NCI-H1105 (cell line): ENCODE results near the gene BPGM.

Experiments
- DNase-seq: peaks from one replicate; lab custom pipeline; 2025; lab: John Stamatoyannopoulos, UW

Gene BPGM

DNA sequence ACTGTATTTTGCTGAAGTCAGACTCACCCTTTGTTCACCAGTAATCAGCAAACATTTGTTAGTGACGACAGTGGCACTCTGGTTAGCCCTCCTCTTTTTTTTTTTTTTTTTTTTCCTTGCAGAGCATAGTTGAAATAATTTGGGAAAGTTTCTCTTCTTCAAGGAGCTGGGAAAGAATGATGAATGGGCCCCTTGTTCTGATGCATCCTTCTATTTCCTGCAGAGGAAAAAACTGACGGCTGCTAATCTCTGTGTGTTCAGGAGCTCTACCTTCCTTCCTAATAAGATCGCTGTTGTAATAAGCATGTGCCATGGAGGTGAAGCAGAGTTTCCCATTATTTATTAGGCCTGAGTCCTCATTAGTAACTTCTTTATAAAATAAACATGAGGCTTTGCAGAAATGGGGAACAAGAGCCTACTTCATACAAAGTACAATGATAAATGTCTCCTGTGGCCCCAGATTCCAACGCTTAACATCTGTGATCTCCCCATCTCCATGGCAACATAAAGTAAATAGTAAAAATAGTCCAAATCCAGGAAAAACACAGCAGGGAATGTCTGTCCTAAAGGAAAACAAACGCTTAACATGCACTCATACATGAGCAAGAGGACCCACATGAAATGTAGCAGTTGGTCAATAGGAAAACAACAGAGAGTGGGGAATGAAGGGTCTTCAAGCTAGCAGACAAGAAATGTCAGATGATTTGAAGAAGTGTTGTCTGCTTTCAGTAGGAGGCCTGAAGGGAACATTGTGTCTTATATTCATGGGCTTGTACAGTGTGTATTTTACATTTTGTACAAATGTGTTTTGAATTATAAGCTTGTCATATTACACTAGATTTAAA is 73.7 kb downstream of the BPGM start:
- DNase-seq = no peak

DNA sequence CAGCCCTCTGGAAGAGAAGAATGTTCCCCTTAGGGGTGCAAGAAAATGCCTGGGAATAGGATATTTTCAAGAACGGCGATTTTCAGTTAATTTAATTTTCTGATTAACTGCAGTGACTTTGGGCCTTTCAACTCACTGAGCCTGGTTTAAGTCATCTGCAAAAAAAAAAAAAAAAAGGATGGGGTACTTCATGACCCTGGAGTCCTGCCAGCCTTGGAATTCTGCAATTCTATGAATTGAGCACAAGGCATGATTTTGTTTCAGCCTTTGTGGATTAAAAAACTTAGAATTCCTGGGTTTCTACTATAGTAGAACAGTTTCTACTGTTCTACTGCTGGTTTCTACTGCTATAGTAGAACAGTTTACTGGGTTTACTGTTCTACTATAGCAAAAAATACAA is 74.5 kb downstream of the BPGM start:
- no peak for DNase-seq

- no peak for DNase-seq
Measured at GRCh38 chr7:134722786-134723322, 76.2 kb downstream of the BPGM start.

DNA sequence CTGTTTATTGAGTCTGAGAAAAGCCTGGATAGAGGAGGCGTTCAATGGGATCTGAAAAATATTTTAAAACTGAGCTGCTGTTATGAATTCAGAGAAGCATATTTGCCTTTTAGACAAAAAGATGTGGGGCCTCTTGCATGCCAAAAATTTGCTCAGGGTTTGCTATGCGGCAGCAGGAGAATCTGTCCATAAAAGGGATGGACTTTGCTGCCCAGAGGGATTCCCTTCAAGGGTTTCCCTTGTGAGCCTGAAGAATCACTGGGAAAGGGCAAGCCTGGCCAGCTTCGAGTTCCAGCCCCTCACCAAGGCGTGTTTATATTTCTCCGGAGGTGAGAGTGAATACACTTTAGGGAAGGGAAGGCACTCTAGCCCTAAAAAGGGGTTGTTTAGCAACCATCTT is 77.2 kb downstream of the BPGM start:
- DNase-seq = no peak

DNA sequence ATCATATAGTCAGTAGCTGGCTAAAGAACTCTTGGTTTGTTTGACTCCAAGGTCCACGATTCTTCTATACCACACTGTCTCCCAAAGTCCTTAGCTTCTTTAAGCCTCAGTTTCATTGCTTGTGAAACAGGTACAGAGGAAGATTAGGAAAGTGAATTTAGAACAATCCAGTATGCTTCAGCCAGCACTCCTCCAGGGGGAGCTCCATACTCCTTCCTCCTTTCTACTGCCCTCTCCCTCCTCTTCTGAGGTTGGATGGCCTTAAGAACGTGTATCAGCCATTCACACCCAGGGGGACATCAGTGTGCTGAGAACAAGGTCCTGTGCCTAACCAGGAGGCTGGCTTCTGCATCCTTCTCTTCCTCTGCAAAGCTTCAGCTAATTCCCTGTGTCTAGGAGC is 78.0 kb downstream of the BPGM start:
- no peak for DNase-seq

GRCh38 chr7:134726581-134726980 is 79.9 kb downstream of the BPGM start:
- no peak for DNase-seq

- no peak for DNase-seq
Measured at GRCh38 chr7:134727711-134728110, 81.1 kb downstream of the BPGM start.
